ENCODE measurements around the gene LOXL4.

GRCh38 chr10:98244586-98244985, 23.4 kb downstream of the LOXL4 start:
- TF ChIP-seq, protein P1, sequence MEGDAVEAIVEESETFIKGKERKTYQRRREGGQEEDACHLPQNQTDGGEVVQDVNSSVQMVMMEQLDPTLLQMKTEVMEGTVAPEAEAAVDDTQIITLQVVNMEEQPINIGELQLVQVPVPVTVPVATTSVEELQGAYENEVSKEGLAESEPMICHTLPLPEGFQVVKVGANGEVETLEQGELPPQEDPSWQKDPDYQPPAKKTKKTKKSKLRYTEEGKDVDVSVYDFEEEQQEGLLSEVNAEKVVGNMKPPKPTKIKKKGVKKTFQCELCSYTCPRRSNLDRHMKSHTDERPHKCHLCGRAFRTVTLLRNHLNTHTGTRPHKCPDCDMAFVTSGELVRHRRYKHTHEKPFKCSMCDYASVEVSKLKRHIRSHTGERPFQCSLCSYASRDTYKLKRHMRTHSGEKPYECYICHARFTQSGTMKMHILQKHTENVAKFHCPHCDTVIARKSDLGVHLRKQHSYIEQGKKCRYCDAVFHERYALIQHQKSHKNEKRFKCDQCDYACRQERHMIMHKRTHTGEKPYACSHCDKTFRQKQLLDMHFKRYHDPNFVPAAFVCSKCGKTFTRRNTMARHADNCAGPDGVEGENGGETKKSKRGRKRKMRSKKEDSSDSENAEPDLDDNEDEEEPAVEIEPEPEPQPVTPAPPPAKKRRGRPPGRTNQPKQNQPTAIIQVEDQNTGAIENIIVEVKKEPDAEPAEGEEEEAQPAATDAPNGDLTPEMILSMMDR (IDR thresholded peaks at IDR 0.05; ENCODE audit: poor library complexity): no peak
- TF ChIP-seq EZH2phosphoT487 (IDR thresholded peaks at IDR 0.05; ENCODE audit: low read depth, severe bottlenecking, unreplicated experiment): no peak
- TF ChIP-seq EZH2 (IDR thresholded peaks at IDR 0.05; ENCODE audit: borderline replicate concordance): no peak

Measured in hepatocyte (in vitro differentiated cells).